ENCODE measurements around the gene CIAO3. TPM values are rescaled to one million over a fixed set of nuclear protein-coding genes. Genes with fewer than 3 reads are reported as not detected.

CIAO3 gene
- 24.2 TPM for total RNA-seq
- long read RNA-seq, transcript CIAO3-201 (11 exons, 2,112 nt) = major isoform, 32 of 48 reads
- long read RNA-seq, partial matches to known transcripts = 7 of 48 reads
- long read RNA-seq, other reads (novel, unspliced or antisense) = 7 of 48 reads

DNA sequence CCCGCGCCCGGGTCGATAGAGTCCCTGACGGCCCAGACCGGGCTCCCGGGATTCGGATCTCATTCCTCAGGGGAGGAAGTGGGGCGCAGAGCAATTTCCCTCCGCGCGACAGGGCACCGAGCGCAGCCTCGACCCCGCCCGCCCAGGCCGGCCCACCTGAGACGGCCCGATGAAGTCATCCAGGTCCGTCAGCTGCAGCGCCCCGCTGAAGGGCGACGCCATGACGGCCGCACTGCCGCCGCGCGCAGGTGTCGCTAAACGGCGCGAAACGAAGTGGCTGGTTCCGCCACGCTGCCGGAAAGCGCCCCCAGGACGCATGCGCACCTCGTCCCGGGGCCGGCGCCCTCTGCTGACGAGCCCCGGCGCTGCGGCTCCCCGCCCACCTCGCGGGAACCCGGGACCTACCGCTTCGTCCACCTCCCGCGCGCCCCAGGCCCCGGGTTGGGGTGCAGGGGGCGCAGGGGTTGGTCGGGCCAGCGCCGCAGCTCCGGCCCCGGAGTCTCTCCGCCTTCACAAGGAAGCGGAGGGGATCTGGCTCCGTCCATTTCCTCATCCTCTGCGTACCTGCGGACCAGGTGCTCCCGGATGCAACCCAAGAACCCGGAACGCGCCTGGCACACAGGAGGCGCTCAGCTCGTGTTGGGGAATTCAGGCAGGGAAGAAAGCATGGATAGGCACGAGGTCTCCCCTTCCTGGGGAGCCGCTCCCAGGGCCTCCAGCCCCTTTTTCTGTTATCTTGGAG lies at the start of gene CIAO3:
Gene CIAO3 (minus strand): TSS at position 234 of the 742 bp plus-strand sequence. CDS start 12 bp downstream, at position 222.
- peak; percentile 96 for ATAC-seq
- Histone ChIP-seq H3K4me3 (peak within 1 kb of the TSS; percentile 88), H3K4me1 (peaks cover 16% of the 10 kb centered on the region), H3K36me3 (peaks cover 15% of the 10 kb centered on the region), H3K9me3 (no peaks in the 10 kb centered on the region), H3K27me3 (peaks cover 3% of the 10 kb centered on the region), H3K27ac (peak within 1 kb of the TSS; percentile 73)
- TF ChIP-seq, protein P1, sequence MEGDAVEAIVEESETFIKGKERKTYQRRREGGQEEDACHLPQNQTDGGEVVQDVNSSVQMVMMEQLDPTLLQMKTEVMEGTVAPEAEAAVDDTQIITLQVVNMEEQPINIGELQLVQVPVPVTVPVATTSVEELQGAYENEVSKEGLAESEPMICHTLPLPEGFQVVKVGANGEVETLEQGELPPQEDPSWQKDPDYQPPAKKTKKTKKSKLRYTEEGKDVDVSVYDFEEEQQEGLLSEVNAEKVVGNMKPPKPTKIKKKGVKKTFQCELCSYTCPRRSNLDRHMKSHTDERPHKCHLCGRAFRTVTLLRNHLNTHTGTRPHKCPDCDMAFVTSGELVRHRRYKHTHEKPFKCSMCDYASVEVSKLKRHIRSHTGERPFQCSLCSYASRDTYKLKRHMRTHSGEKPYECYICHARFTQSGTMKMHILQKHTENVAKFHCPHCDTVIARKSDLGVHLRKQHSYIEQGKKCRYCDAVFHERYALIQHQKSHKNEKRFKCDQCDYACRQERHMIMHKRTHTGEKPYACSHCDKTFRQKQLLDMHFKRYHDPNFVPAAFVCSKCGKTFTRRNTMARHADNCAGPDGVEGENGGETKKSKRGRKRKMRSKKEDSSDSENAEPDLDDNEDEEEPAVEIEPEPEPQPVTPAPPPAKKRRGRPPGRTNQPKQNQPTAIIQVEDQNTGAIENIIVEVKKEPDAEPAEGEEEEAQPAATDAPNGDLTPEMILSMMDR (IDR thresholded peaks at IDR 0.05) = peak; percentile 91
- peak; percentile 95 for DNase-seq
- intact Hi-C loops (cut with DNase I) = no loop called here

DNA sequence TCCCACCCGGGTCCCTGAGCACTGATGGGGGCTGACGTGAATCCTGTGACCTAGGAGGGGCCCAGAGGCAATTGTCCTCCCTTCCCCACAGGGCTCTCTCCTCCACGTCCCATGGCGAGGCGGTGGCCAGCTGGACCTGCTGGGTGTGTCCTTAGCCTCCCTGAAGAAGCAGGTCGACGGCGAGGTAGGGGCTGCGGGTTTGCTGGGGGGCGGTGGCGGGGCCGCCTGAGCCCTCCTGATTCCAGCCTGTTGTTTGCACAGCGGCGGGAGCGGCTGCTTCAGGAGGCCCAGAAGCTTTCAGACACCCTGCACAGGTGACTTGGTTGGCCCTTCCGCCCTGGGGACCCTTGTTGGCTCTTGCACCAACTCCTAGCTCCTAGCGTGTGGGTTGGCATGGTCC lies 49.3 kb upstream of the CIAO3 start:
- Histone ChIP-seq H3K9me3 (no peaks in the 10 kb centered on the region), H3K27me3 (no peaks in the 10 kb centered on the region), H3K36me3 (no peaks in the 10 kb centered on the region), H3K4me1 (peaks cover 10% of the 10 kb centered on the region), H3K27ac (no peak overlapping the region), H3K4me3 (no peak overlapping the region)
- ATAC-seq = no peak
- intact Hi-C loops (cut with DNase I) = no loop called here
- TF ChIP-seq, protein P1 (IDR thresholded peaks at IDR 0.05) = no peak
- DNase-seq = no peak

DNA sequence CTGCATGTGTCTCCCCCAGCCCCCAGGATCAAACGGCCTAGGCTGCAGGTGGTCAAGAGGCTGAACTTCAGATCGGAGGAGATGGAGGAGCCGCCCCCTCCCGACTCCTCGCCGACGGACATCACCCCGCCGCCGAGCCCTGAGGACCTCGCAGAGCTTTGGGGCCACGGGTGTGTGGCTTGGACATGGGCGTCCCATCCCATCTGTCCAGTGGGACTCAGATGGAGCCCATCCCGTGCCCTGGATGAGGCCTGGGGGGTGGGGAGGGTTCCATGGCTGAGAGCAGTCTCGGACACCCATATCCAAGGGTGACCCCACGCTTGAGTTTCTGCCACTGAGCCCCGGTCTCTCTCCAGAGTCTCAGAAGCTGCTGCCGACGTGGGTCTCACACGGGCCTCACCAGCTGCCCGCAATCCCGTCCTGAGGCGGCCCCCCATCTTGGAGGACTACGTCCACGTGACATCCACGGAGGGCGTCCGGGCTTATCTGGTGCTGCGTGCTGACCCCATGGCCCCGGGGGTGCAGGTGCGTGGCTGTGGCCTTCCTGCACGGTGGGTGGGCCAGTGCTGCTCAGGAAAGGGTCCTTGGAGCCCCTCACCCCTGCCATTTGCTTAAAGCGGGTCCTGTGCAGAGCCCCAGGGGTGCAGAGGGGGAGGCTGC lies 48.5 kb upstream of the CIAO3 start:
- peak overlapping the region; percentile 81 for H3K4me3 ChIP-seq
- H3K36me3 ChIP-seq = no peaks in the 10 kb centered on the region
- no peak overlapping the region for H3K27ac ChIP-seq
- H3K9me3 ChIP-seq = no peaks in the 10 kb centered on the region
- no peaks in the 10 kb centered on the region for H3K27me3 ChIP-seq
- DNase-seq (no peak), ATAC-seq (no peak)
- TF ChIP-seq, protein P1 (IDR thresholded peaks at IDR 0.05) = no peak
- H3K4me1 ChIP-seq = peaks cover 10% of the 10 kb centered on the region
- intact Hi-C loops (cut with DNase I) = loop anchor here (10.0 kb wide), 1 partner anchor 75 kb away; the partner anchor contains the start of gene METRN

DNA sequence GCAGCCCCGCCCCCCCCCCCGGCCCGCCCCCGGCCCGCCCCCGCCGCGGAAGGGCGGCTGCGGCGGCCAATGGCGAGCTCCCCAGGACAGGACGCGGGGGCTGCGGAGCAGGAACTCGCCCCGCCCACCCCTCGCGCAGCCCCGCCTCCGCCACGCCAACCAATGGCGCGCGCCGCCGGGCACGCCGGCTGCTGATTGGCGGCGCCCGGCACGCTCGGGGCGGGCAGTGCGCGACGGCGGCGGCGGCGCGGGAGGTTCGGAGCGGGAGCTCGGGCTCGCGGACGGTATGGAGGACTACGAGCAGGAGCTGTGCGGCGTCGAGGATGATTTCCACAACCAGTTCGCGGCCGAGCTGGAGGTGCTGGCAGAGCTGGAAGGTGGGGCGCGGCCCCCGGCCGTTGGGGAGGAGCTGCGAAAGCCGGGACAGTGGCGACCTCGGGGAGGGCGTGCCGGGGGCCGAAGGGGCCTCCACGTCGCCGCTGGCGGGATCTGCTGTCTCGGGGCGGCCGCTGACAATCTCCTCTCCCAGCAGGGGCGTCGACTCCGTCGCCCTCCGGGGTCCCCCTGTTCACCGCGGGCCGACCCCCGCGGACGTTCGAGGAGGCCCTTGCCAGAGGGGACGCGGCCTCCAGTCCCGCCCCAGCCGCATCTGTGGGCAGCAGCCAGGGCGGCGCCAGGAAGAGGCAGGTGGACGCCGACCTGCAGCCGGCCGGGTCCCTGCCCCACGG lies 47.8 kb upstream of the CIAO3 start, which contains the start of gene CHTF18:
Gene CHTF18 (plus strand): TSS at position 222 of the 728 bp plus-strand sequence. CDS start 65 bp downstream, at position 287.
- no peaks in the 10 kb centered on the region for H3K9me3 ChIP-seq
- peaks cover 10% of the 10 kb centered on the region for H3K4me1 ChIP-seq
- H3K36me3 ChIP-seq = no peaks in the 10 kb centered on the region
- peak within 1 kb of the TSS; percentile 77 for H3K27ac ChIP-seq
- TF ChIP-seq, protein P1 (IDR thresholded peaks at IDR 0.05) = no peak
- intact Hi-C loops (cut with DNase I) = loop anchor here (10.0 kb wide), 1 partner anchor 74 kb away; the partner anchor contains the start of gene METRN
- ATAC-seq (peak; percentile 93), DNase-seq (peak; percentile 96)
- H3K4me3 ChIP-seq = peak within 1 kb of the TSS; percentile 81
- H3K27me3 ChIP-seq = peaks cover 2% of the 10 kb centered on the region

DNA sequence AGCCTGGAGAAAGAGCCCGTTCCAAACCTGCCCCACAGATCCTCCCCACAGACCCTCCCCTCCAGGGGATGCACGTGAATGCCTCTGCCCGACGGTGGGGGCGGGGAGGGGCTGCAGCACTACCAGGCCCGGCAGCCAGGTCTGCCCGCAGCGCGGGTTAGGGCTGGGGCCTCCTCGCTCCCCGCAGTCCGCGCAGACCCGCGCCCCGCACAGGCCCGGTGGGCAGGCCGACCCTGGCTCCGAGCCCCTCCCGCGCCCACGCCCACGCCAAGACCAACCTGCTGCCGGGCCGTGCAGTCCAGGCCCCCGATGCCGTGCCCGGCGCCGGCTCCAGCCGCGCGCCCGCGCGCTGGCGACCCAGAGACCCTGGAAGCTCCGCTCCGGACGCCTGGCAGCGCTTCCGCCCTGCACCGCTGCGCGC lies 47.2 kb upstream of the CIAO3 start, which contains the start of gene RPUSD1:
Gene RPUSD1 (minus strand): TSS at position 404 of the 421 bp plus-strand sequence. CDS start 644 bp downstream, outside the sequence.
- intact Hi-C loops (cut with DNase I) = loop anchor here (10.0 kb wide), 1 partner anchor 73 kb away; the partner anchor contains the start of gene METRN
- DNase-seq = peak; percentile 75

More for the DNA sequence above, 47.2 kb upstream of the CIAO3 start, which contains the start of gene RPUSD1:
- Histone ChIP-seq H3K9me3 (no peaks in the 10 kb centered on the region), H3K4me3 (peak within 1 kb of the TSS; percentile 81), H3K36me3 (no peaks in the 10 kb centered on the region), H3K27ac (peak within 1 kb of the TSS; percentile 77), H3K27me3 (peaks cover 7% of the 10 kb centered on the region), H3K4me1 (peaks cover 10% of the 10 kb centered on the region)
- TF ChIP-seq, protein P1 (IDR thresholded peaks at IDR 0.05) = no peak
- peak; percentile 1 for ATAC-seq
